Activated T-cell treated with anti-CD3 and anti-CD28 coated beads, Interleukin-2, amount 50 U/mL, for 1 hour (primary cell): ENCODE measurements around the gene TMEM26.
"Not testable (repeated sequence)": the region's sequence is repeated elsewhere in the genome, so short reads cannot be mapped to it uniquely, and the experiment has no call there.

Experiments
- DNase-seq: peaks from one replicate; pipeline ENCODE4 v3.0.0-alpha.2; 2020

The TMEM26 gene

DNA sequence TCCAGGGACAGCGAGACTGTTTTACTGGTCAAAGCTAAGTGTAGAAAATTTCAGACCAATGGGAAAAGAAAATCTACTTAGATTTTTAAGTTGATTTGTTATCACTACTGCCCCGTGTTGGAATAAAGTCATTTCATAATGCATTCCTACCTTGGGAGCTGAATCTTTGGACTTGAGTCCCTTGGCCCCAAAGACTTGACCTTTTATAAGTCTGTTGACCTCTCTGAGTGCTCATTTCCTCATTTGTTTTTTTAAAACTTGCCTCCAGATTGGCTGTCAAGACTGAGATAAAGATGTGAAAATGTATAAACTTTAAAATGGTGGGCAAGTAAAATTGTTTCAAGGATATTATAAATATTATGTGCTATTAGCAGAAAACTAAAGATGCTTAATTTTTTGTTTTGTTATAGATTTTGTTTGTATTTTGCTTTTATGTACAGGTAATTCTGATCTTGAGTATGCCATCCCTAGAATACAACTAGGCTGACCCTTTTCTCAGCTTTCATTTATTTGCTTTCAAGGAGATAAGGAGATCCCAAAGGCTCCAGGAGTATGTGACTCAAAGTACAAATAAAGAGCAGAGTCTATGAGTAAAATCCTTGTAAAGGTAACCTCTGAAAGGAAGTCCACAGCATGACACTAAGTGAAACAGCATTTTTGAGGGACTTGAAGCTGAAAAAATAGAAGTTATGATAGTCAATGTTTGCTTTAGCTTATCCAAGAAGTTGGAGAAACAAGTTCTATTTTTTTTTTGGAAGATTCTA is 54.6 kb downstream of the TMEM26 start:
- DNase-seq, result no peak

DNA sequence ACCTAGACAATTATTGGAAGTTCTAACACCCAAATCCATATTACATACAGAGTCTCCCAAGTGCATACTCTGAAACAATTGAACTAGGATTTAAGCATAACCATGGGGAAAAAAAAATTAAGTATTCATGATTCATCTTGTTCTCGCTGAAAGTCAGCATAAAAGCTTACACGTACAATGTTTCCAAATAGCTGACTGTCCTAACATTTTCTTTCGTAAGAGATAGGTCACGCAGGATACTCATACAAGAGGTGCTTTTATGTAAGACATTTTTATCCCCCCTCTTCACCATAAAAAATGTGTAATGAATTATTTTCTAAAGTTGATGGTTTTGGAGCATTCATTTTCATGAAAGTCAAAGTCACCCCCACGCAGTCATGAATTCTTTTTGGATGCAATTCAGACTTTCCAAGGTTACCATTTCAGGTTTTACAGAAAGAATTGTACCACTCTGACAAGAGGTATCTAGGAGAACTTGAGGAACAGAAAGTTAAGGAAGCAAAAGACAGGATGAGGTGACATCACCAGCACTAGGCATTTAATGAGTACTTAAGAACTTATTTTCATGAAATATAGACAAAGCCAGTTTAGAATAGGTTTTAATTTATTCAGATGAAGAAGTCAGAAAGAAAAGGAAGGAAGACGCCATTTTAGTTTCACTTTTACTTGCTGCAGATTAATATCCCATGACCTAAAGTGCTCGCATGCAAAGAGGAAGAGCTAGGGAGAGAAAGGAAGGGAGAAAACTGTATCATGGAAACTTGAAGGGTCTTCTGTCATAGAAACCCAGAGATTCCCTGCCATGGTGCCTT is 55.8 kb downstream of the TMEM26 start:
- DNase-seq, result no peak

DNA sequence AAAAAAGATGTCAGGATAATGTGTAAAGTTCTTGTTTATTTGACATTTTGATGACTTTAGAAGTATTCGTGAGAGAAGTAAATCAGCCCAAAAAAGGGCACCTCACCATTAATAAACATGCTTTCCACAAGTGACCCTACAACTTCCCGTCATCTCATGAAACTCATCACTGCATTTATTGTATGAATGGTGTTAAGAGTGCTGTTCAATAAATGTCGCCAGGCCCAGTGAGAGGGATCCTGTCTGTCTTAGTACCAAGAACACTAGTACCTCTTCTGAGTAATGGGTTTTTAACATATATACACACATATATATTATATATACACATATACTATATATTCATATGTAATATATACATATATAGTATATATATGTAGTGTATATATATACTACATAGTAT is 61.9 kb downstream of the TMEM26 start:
- no peak for DNase-seq

DNA sequence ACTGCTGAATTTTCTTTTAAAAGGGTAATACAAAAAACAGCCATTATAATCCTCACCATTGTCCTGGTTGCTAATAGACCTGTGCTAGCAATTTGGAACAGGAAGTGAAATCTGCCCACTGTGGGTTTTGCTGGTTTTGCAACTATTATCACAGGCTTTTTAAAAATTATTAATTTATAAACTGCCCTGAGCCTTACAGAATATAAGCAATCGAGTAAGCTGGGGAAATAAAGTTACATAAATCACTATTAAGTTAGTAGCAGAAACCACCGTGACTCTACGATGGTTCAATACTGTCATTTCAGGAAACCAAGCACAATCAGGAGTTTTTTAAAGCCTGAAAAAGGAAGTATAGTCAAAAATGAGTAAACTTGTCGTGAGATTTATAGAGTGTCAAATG is 62.3 kb downstream of the TMEM26 start:
- DNase-seq, result no peak

DNA sequence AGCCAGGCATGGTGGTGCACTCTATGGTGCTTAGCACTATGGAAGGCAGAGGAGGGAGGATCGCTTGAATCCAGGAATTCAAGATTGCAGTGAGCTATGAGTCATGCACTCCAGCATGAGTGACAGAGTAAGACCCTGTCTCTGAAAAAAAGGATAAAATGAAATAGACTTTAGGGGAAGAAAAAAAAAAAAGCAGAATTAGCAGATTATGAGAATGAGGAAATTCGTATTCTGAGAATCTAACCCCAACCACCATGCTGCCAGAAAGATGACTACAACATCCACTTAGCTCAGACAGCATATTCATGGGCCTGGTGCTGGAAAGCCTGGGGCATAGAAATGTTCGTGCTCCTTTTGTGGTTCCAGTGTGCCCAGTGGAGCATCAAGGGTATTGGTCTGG is 63.3 kb downstream of the TMEM26 start:
- no peak for DNase-seq

DNA sequence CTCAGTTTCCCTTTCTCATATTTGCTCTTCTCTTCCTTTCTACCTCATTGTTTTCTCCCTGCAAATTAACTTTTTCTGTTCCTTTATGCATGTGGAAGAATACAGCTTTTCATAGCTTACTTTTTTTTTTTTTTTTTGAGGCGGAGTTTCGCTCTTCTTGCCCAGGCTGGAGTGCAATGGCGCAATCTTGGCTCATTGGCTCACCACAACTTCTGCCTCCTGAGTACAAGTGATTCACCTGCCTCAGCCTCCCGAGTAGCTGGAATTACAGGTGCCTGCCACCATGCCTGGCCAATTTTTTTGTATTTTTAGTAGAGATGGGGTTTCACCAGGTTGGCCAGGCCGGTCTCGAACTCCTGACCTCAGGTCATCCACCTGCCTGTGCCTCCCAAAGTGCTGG is 64.2 kb downstream of the TMEM26 start:
- not testable (repeated sequence) for DNase-seq

DNA sequence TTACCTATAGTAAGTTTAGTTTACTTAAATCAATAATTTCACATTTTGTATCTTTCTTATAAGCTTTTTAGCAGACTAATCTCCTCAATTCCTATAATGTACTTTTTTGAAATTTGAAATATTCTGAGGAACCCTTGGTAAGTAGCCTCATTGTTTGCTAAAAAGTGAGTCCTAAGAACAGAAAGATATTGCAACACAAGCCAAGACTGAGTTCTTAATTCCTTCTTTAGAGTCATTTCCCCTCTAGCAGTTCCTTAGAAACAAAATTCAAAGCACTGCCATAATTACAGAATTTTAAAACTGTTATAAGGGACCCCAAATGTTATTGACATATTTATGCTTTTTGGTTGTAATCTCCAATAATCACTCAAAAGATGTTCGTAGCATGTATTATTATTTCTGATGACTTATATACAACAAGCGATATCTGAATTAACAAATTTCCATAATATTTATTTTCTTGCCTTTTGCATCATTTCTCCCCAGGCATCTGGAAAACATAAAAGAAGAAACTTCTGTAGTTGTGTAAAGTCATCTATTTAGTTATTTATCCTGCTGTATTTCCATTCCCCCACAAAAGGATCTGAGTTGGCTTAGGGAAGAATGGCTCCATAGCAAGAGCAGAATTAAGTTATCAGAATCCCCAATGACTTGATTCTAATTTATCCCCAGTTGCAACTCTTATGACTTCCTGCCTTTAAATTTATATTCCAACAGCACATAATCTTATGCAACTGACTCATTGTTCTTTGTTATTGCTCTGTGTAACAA is 67.8 kb downstream of the TMEM26 start:
- DNase-seq, result no peak

DNA sequence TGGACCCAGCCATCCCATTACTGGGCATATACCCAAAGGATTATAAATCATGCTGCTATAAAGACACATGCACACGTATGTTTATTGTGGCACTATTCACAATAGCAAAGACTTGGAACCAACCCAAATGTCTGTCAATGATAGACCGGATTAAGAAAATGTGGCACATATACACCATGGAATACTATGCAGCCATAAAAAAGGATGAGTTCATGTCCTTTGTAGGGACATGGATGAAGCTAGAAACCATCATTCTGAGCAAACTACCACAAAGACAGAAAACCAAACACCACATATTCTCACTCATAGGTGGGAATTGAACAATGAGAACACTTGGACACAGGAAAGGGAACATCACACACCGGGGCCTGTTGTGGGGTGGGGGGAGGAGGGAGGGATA is 72.0 kb downstream of the TMEM26 start:
- not testable (repeated sequence) for DNase-seq

DNA sequence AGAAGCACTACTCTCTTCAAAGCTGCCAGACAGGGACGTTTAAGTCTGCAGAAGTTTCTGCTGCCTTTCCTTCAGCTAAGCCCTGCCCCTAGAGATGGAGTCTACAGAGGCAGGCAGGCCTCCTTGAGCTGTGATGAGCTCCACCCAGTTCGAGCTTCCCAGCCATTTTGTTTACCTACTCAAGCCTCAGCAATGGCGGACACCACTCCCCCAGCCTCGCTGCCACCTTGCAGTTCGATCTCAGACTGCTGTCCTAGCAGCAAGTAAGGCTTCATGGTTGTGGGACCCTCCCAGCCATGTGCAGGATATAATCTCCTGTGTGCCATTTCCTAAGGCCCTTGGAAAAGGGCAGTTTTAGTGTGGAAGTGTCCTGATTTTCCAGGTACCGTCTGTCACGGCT is 74.3 kb downstream of the TMEM26 start:
- no peak for DNase-seq

DNA sequence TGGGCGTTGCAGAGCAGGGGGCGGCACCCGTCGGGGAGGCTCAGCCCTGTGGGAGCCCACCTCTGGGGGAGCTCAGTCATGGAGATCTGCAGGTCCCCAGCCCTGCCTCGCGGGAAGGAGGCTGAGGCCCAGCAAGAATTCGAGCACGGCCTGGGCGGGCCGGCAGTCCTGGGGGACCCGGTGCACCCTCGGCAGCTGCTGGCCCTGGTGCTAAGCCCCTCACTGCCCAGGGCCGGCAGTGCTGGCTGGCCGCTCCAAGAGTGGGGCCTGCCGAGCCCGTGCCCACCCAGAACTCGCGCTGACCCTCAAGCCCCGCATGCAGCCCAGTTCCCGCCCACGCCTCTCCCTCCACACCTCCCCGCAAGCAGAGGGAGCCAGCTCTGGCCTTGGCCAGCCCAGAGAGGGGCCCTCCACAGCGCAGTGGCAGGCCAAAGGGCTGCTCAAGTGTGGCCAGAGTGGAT is 76.2 kb downstream of the TMEM26 start:
- DNase-seq, result no peak

DNA sequence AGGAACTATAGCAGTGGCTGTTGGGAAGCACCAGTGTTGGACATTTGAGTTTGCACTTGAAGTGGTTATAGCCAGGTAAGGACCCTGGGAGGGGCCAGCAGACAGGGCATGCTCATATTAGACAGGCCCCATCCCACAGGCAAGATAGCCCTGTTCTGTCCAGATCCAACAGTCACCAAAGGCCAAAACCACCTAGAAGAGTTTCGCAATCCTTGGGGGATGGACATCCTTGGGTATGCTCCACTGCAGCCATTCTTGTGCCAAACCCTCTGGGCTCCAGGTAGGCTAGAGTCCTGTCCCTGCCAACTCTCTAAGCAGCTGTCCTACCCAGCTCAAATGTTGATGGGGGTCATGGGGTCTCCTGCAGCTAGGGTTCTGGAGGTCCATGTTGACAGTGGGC is 76.8 kb downstream of the TMEM26 start:
- DNase-seq, result no peak

DNA sequence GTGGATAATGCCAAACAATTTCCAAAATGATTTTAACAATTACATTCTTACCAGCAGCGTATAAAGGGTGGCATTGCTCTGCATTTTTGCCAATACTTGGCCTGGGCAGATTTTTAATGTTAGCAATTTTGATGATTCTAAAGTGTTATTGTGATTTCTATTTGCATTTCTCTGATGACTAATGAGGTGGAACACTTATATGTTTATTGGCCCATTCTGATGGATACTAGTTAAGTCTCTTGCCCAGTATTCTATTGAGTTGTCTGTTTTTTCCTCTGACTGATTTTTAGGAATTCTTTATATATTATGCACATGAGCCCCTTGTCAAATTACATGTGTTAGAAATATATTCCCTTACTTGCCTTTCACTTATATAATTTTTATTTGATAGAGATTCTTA is 86.8 kb downstream of the TMEM26 start:
- no peak for DNase-seq

DNA sequence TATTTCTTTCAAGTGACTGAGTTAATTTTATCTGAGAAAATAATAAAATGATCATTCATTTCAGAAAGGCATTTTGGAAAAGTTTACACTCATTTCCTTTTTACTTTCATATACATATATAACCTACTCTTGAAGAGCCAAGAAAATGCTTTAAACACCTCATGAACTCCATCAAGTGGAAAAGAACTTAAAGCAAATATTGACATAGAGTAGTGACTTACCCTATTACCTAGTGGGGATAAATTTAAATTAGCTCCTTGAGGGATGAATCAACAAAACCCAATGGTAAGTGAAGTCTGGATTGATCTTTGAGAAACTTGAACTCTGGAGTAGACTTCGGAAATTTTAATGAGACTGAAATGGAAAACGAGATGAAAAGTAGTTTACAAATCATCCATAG is 88.6 kb downstream of the TMEM26 start:
- no peak for DNase-seq

DNA sequence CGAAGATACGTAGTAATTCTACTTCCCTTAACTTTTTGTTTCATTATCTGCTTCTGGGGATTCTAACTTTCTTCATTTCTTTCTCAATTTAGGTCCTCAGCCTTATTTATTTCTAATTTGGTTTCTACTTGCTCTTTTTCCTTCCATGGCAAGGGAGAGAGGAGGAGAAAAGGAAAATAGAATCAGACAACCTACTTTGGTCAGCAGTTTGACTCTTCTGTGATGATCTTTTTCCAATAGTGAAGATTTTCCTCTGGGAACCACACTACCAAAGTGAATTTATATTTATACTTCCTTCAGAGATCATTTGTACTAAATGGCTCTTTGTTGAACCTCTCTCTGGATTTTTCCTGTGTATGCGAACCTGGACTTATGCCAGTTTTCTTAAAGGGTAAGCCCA is 90.2 kb downstream of the TMEM26 start:
- DNase-seq, result no peak

DNA sequence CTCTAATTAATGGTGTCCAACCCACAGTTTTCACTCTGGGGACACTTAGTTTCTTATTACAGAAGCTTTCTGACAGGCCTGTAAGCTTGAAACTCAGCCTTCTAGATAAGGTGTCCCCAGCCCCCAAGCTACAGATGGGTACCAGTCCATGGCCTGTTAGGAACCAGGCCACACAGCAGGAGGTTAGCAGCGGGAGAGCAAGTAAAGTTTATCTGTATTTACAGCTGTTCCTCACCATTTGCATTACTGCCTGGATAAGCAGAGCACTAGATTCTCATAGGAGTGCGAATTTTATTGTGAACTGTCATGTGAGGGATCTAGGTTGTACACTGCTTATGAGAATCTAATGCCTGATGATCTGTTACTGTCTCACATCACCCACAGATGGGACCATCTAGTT is 93.7 kb downstream of the TMEM26 start:
- no peak for DNase-seq

DNA sequence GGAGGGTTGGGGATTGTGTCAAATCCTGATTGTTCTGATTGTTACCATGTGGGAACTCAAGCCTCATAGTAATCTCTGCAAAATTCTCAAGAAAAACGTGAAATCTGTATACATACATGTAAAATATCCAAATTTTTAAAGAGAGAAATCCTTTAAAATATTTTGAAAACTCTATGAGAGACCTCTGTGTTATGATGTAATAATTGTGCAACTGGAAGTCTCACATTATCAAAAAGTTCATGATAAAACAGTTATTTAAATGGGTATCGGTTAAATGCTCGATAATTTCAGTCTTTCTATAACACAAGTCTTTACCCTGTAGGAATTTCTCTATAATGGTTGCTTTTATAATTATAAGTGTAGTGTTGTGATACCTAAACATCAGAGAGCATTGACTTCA is 95.5 kb downstream of the TMEM26 start:
- no peak for DNase-seq
